Stomach (tissue), 9 donors: ENCODE measurements around the gene CIAO2B. TPM values are rescaled to one million over a fixed set of nuclear protein-coding genes. Genes with fewer than 3 reads are reported as not detected.

ENCODE experiments used
- DNase-seq, 2 donors: peaks; one replicate each; pipeline versions ENCODE4 v3.0.0 to v3.0.0-alpha.2; 2013 to 2019
- H3K27ac ChIP-seq, 5 donors: fragments of 200-600 bp in 4 of 5; sonication (generic) in 4 of 5; one replicate each; pipeline ENCODE4 v1.5.1; 2013 to 2019; ENCODE audit warnings: mild to moderate bottlenecking in 1 of 5, moderate library complexity in 1 of 5
- H3K27me3 ChIP-seq, 3 donors: fragments of 200-600 bp; sonication (generic); one replicate each; pipeline ENCODE4 v1.5.1; 2017 to 2019; ENCODE audit warnings: mixed run types in 1 of 3
- H3K36me3 ChIP-seq, 4 donors: fragments of 200-600 bp; sonication (generic); 1 replicate in 3 of 4; 2 replicates in 1 of 4; pipeline ENCODE4 v1.5.1; 2016 to 2019
- H3K4me1 ChIP-seq, 4 donors: fragments of 200-600 bp; sonication (generic); one replicate each; pipeline ENCODE4 v1.5.1; 2016 to 2019
- H3K4me3 ChIP-seq, 4 donors: fragments of 200-600 bp; sonication (generic) in 3 of 4; one replicate each; pipeline ENCODE4 v1.5.1; 2016 to 2019; ENCODE audit warnings: mild to moderate bottlenecking in 1 of 4
- H3K9me3 ChIP-seq, 4 donors: fragments of 200-600 bp; sonication (generic); one replicate each; pipeline ENCODE4 v1.5.1; 2016 to 2019
- CTCF ChIP-seq, 7 experiments: fragments of 450-650 bp in 4 of 7; fragments of 200-600 bp in 3 of 7; sonication (generic) in 3 of 7; IDR thresholded peaks; one replicate each; pipeline ENCODE4 v1.5.1; 2016 to 2019; ENCODE audit warnings: antibody characterized with exemption in 7 of 7, control low read depth in 2 of 7, mild to moderate bottlenecking in 1 of 7
- EP300 ChIP-seq: sonication (generic); formaldehyde crosslinking; IDR thresholded peaks from one replicate; pipeline ENCODE4 v1.6.1; 2017; ENCODE audit warnings: antibody characterized with exemption
- POLR2A ChIP-seq, 4 donors: fragments of 450-650 bp; IDR thresholded peaks; one replicate each; pipeline ENCODE4 v1.6.1; 2016; ENCODE audit warnings: antibody characterized with exemption in 4 of 4, control low read depth in 2 of 4, mild to moderate bottlenecking in 1 of 4, moderate library complexity in 1 of 4
- POLR2AphosphoS5 ChIP-seq, 3 donors: sonication (generic); formaldehyde crosslinking; IDR thresholded peaks; one replicate each; pipeline ENCODE4 v1.6.1; 2016; ENCODE audit warnings: antibody characterized with exemption in 3 of 3
- WGBS, 5 donors: extraction: QIAGEN DNeasy Blood & Tissue Kit in 3 of 5; methylation state at CpG; one replicate each; pipeline versions ENCODE4 v1.1.5 to v1.1.7; 2013 to 2018; 5-methylcytosine and 5-hydroxymethylcytosine counted together
- intact Hi-C: fragments of 100-400 bp; cut with DNase I; formaldehyde crosslinking; loops from one replicate; pipeline ENCODE4 v1.15.1; 2023; ENCODE audit warnings: low total_unique reads
- polyA plus RNA-seq, 3 donors: library from polyadenylated mRNA; stranded (reverse); fragments of 200-250 nt; gene quantifications; one replicate each; pipeline ENCODE4 v1.2.3, GENCODE V29; 2013
- total RNA-seq, 5 donors: library from RNA; depleted of rRNA; stranded (reverse); fragments of >200 nt; gene quantifications; one replicate each; pipeline versions ENCODE4 v1.1.0 to v1.2.3, GENCODE V29; 2014 to 2016
- donor health status: healthy with polysubstance abuse.
- donor health status: Bipolar disorder and iron deficiency.
- donor health status: healthy.

The CIAO2B gene
- total and polyA plus RNA-seq, 8 donors = 4.3 to 176 (median 76.1) TPM

GRCh38 chr16:66889622-66890021 lies 44.6 kb downstream of the CIAO2B start:
- TF ChIP-seq EP300 (no peak), POLR2AphosphoS5 (IDR thresholded peaks at IDR 0.05) (no peak), CTCF (IDR thresholded peaks at IDR 0.05) (no peak), POLR2A (IDR thresholded peaks at IDR 0.05) (no peak)
- 60 to 84% (median 74%) methylated on average over 4 of the region's 4 CpGs for WGBS, 5 donors
- Histone ChIP-seq H3K27me3 (no peaks in the 10 kb centered on the region), H3K27ac (no peak overlapping the region), H3K9me3 (no peaks in the 10 kb centered on the region), H3K4me1 (peaks cover 0 to 12% (median 4%) of the 10 kb centered on the region in 4 donors), H3K4me3 (no peak overlapping the region), H3K36me3 (peaks cover 9 to 45% (median 24%) of the 10 kb centered on the region in 4 donors)
- no peak for DNase-seq
- intact Hi-C loops = no loop called here

DNA sequence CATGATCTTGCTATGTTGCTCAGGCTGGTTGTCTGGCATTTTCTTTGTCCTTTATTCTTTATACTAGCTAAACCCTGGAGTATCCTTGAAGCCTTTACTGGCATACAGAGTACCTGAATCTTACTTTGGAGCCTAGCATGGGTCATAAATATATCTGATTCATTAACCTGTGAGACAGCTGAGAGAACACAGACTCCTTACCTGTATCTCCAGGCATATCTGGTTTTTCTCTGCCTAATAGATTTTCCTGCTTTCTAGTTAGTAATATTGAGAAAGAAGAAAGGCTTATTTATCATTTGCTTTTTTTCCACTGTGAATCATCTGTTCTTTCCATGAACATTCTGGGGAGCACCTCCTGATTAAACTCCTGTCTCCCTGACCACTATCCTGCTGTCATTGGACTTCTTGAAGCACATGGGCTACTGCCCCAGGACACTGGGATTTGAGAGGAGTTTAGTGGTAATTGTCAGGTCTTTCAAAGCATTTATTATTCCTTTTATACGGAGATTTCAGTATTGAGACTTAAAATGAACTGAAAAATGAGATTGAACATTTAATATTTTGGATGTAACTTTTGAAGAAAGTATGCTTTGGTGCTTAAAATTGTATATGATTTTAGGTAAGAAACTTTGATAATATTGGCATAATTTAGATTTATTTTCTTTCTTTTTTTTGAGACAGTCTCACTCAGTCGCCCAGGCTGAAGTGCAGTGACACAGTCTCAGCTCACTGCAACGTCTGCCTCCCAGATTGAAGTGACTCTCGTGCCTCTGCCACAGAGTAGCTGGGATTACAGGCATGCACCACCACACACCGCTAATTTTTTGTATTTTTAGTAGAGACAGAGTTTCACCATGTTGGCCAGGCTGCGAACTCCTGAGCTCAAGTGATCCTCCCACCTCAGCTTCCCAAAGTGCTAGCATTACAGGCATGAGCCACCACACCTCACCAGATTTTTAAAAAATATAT lies 45.3 kb downstream of the CIAO2B start:
- Histone ChIP-seq H3K27me3 (no peaks in the 10 kb centered on the region), H3K27ac (no peak overlapping the region), H3K36me3 (peaks cover 13 to 51% (median 31%) of the 10 kb centered on the region in 4 donors), H3K9me3 (no peaks in the 10 kb centered on the region), H3K4me3 (no peak overlapping the region), H3K4me1 (peaks cover 0 to 12% (median 4%) of the 10 kb centered on the region in 4 donors)
- intact Hi-C loops = no loop called here
- no peak for TF ChIP-seq POLR2A (IDR thresholded peaks at IDR 0.05)
- no peak for TF ChIP-seq CTCF (IDR thresholded peaks at IDR 0.05)
- no peak for TF ChIP-seq EP300
- TF ChIP-seq POLR2AphosphoS5 (IDR thresholded peaks at IDR 0.05) = no peak
- WGBS, 5 donors = 90 to 98% (median 94%) methylated on average over 6 of the region's 6 CpGs
- no peak for DNase-seq

DNA sequence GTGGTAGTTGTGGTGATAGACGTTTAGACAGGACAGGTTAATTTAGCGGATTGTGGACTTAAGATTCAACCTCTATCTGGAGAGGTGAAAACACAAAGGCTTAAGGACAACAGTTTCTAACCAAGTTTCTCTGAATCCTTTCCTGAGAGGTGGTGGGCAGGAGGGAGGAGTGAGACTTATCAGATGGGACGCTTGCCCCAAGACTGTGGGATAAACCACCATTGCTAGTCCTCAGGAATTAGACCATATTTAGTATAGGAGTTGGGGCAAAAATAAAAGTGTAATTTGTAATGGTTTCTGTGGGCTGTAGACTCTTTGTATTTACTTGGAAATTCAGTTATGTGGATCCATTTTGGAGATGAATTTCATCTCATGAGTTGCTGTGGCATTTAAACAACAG lies 47.3 kb downstream of the CIAO2B start:
- Histone ChIP-seq H3K27ac (no peak overlapping the region), H3K4me1 (peaks cover 0 to 17% (median 7%) of the 10 kb centered on the region in 4 donors), H3K9me3 (no peaks in the 10 kb centered on the region), H3K27me3 (no peaks in the 10 kb centered on the region), H3K4me3 (no peak overlapping the region), H3K36me3 (peaks cover 13 to 52% (median 35%) of the 10 kb centered on the region in 4 donors)
- intact Hi-C loops = no loop called here
- DNase-seq = no peak
- WGBS, 5 donors = 52 to 73% (median 68%) methylated on average over 3 of the region's 3 CpGs
- TF ChIP-seq EP300 = no peak
- no peak for TF ChIP-seq POLR2AphosphoS5 (IDR thresholded peaks at IDR 0.05)
- no peak for TF ChIP-seq CTCF (IDR thresholded peaks at IDR 0.05)
- no peak for TF ChIP-seq POLR2A (IDR thresholded peaks at IDR 0.05)

- Histone ChIP-seq H3K9me3 (no peaks in the 10 kb centered on the region), H3K4me1 (peaks cover 6 to 23% (median 13%) of the 10 kb centered on the region in 4 donors), H3K27ac (no peak overlapping the region), H3K4me3 (no peak overlapping the region), H3K27me3 (no peaks in the 10 kb centered on the region), H3K36me3 (peaks cover 13 to 51% (median 35%) of the 10 kb centered on the region in 4 donors)
- no peak for TF ChIP-seq POLR2AphosphoS5 (IDR thresholded peaks at IDR 0.05)
- no peak for TF ChIP-seq EP300
- no peak for TF ChIP-seq CTCF (IDR thresholded peaks at IDR 0.05)
- intact Hi-C loops = no loop called here
- WGBS, 5 donors = 29 to 59% (median 34%) methylated on average over 2 of the region's 2 CpGs
- DNase-seq = no peak
Observed at GRCh38 chr16:66886321-66886720, 47.9 kb downstream of the CIAO2B start.
